Activated CD8-positive, alpha-beta memory T cell treated with anti-CD3 and anti-CD28 coated beads, Interleukin-2, amount 50 U/mL, for 1 hour (primary cell): ENCODE measurements around the gene GLIPR1L2.
"Not testable (repeated sequence)": the region's sequence is repeated elsewhere in the genome, so short reads cannot be mapped to it uniquely, and the experiment has no call there.

Experiments
- DNase-seq: peaks from one replicate; pipeline ENCODE4 v3.0.0-alpha.2; 2020; ENCODE audit errors: extremely low read depth

GLIPR1L2 gene

DNA sequence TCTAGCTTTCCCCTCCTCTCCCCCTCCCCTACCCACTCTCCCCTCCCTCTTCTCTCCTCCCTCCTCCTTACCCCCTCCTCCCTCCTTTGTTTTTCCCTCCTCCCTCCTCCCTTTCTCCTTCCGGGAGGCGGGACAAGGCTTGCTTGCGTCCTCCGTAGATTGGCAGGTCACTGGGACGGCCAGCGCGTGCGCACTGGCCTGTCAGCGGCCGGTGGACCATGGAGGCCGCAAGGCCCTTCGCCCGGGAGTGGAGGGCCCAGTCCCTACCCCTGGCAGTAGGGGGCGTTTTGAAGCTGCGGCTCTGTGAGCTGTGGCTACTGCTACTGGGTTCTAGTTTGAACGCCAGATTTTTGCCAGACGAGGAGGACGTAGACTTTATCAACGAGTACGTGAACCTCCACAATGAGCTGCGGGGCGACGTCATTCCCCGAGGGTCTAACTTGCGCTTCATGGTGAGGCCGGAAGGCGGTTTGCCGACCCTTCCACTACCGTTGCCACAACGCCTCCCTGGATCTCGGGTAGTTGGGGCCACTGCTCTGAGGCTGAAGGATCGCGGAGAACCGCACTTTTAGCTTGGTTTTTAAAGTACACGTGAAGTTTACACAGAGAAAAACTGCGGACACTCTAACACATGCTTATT, at the start of gene GLIPR1L2:
GLIPR1L2 (plus strand) TSS at position 191 of the 640 bp plus-strand sequence; CDS start at position 219, 28 bp downstream.
- DNase-seq = peak; percentile 54

DNA sequence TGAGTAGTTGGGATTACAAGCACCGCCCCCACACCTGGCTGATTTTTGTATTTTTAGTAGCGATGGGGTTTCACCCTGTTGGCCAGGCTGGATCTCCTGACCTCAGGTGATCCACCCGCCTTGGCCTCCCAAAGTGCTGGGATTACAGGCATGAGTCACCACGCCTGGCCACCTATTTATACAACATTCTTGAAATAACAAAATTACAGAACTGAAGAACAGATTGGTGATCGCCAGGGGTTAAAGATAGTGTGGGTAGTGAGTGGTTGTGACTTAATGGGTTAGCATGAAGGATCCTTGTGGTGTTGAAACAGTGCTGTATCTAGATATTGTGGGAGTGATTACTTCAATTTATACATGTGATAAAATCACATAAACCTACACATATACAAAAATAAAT, 49.0 kb upstream of the GLIPR1L2 start:
- no peak for DNase-seq

DNA sequence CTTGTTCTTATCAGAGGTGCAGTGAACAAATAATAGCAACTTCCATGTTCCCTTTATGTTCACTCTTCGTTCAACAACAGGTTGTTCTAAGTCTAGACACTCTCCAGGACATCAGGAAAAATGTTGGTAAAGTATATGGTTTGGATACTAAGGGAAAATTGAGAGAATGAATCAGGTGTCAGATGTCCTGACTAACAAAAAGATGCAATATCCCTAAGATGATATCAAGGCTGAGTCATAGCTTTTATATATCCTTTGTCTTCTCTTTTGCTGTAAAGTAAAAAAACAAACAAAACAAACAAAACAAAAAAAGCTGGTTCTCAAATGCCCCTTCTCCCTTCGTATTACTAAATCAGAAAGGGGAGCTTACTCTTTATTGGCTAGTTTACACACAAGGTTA, 45.4 kb upstream of the GLIPR1L2 start:
- no peak for DNase-seq

DNA sequence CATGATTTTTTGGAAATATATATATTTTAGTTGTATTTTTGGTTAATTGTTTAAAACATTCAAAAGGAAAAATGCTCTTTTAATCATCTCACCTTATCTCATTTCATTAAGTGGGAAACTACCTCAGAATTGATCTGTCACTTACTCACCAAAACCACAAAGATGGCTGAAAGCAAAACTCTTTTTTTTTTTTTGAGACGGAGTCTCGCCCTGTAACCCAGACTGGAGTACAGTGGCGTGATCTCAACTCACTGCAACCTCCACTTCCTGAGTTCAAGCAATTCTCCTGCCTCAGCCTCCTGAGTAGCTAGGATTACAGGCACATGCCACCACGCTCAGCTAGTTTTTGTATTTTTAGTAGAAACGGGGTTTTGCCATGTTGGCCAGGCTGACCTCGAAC, 44.7 kb upstream of the GLIPR1L2 start:
- not testable (repeated sequence) for DNase-seq

DNA sequence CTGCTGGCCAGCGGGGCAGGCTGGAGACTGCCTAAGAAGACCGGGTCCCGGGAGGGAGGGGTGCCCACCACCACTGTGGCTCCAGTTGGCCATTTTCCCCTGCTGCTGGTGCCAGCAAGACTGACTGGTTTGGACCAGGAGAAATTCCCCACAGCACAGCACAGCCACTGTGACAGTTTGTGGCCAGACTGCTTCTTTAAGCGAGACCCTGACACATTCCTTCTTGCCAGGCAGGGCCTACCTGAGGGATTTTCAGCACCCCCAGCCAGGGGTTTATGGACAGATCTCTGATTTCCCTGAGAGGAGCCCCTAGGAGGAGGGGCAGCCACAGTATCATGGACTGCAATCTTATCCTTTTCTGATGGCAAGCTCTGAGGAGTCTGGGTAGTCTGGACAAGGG, 40.9 kb upstream of the GLIPR1L2 start:
- no peak for DNase-seq

DNA sequence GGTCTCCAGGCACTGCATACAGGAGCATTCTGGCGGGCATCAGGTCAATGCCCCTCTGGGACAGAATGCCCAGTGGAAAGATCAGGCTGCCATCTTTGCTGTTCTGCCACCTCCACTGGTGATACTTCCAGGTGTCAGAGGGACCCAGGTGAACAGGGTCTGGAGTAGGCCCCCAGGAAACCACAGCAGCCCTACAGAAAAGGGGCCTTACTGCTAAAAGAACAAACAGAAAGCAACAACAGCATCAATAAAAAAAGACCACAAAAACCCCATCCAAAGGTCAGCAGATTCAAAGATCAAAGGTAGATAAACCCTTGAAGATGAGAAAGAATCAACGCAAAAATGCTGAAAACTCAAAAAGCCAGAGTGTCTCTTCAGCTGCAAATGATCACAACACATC, 40.5 kb upstream of the GLIPR1L2 start:
- DNase-seq = no peak

DNA sequence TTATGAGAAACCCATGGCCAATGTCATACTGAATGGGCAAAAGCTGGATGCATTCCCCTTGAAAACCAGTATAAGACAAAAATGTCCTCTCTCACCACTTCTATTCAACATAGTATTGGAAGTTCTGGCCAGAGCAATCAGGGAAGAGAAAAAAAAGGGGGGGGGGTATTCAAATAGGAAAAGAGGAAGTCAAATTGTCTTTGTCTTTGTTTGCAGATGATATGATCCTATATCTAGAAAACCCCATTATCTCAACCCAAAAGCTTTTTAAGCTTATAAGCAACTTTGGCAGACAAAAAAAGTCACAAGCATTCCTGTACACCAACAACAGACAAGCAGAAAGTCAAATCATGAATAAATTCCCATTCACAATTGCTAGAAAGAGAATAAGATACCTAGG, 36.9 kb upstream of the GLIPR1L2 start:
- no peak for DNase-seq

DNA sequence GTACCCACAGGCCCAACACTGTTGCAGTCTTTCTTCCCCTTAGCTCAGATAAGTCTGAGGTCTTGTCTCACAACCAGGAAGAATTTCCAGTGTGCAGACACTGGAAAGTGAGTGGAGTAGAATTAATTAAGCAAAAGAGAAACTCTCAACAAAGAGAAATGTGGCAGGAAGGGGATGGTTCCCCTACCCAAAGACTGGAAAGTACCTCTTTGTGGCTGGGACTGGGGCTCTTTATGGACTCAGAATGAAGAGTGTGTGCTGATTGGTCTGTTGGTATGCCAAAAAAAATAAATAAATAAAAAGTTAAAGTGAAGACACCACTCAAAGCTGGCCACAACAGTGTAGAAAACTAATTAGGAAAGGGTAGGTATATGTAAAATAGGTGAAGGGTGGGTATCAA, 30.0 kb upstream of the GLIPR1L2 start:
- no peak for DNase-seq

DNA sequence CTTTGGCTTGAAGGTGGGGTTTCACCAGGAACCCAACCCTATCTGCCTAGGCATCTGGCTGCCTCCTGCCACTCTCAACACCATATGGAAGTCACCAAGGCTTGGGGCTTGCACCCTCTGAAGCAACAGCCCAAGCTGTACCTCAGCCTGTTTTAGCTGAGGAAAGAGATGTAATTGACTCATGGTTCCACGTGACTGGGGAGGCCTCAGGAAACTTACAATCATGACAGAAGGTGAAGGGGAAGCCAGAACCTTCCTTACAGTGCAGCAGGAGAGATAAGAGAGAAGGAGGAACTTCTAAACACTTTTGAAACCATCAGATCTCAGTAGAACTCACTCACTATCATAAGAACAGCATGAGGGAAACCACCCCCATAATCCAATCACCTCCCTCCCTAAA, 29.5 kb upstream of the GLIPR1L2 start:
- DNase-seq = no peak

DNA sequence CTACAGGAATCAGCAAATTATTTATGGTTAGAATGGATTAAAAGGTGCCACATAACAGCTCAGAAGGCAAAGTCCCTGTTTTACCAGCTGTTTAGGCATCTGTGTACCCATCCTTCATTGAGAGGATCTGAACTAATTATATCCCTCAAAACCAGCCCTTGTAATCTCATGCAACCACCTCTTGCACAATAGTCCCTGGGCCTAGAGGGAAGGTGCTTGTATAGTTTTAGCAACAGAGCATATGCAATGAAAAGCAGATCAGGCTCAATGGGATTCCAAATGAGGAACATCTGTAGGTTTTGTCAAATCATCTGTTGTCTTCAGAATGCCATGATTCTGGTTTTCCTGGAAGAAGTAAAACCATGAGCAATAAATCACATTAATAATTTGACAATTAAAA, 26.0 kb upstream of the GLIPR1L2 start:
- DNase-seq = no peak

DNA sequence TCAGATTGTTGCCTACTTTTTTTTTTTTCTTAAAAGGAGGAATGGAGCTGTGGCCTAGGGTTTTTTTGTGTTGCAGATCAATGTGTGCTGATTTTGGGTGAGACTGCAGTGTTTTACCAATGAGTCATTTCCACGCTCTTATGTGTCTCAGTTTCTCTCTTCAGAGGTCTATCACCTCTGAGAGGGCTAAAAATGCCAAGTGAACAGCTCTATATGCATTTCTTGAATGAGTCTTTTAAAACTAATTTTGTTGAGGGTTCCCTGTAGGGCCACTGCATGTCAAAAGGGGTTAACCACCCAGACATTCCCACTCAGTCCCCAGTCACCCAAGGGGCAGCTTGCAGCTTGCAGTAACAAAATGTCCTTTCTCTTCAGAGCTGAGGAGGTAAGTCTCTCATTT, 24.3 kb upstream of the GLIPR1L2 start:
- DNase-seq = no peak

DNA sequence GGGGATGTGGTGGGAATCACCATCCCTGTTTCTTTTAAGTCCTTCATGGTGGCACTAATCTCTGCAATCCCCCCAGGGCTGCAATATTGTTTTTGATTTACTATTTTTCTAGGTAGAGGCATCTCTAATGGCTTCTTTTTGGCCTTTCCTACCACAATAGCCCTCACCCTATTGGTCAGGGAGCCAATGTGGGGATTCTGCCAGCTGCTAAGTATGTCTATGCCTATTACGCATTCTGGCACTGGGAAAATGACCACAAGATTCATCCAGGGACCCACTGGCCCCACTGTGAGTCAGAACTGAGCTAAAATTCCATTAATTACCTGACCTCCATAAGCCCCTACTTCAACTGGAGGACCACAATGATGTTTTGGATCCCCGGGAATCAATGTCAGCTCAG, 15.9 kb upstream of the GLIPR1L2 start:
- no peak for DNase-seq

DNA sequence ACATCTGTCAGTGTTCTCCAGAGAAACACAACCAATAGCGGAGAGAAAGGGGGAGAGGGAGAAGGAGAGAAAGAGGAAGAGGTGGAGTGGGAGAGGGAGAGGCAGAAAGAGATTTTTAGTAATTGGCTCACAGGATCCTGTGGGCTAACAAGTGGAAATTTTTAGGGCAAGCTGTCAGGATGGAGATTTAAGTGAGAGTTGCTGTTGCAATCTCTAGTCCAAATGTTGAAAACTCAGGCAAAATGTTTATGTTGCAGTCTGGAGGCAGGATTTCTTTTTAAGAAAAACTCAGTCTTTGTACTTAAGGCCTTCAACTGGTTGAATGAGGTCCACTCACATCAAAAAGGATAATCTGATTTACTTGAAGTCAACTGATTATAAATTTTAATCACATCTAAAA, 12.5 kb upstream of the GLIPR1L2 start:
- DNase-seq = no peak

DNA sequence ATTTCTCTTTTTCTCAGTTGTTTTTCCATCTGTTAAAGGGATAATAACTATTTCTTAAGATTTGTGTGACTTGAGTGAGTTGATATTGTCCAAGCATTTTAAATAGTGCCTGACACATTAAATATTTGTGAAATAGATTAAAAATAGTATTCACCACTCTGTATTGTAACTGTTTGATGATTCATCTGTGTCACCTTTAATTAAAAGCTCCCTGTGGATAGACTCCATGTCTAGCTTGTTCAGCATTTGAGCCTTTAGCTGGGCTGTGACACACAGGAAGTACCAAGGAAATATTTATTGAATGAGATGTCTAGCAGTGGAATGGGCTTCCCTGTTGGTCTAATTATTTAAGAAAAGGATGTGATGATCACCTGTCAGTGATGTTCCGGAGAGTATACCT, 1.8 kb upstream of the GLIPR1L2 start:
- no peak for DNase-seq

DNA sequence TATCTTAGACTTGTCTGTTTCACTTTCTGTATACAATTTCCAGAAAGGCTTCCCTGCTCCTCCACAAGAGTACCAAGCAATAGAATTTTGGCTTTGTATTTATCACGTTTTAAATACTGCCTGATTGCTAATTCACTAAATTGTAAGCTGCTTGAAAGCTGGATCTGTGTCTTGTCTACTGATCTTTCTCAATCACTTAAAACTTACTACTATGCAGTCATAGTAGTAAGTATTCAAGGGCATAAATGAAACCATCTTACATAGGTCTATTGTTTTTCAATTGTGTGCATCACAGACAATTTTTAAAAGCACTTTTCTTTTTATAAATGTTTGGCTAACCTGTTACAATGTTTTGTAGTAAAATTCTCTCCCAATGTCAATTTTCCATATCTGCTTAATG, 1.2 kb upstream of the GLIPR1L2 start:
- DNase-seq = no peak

DNA sequence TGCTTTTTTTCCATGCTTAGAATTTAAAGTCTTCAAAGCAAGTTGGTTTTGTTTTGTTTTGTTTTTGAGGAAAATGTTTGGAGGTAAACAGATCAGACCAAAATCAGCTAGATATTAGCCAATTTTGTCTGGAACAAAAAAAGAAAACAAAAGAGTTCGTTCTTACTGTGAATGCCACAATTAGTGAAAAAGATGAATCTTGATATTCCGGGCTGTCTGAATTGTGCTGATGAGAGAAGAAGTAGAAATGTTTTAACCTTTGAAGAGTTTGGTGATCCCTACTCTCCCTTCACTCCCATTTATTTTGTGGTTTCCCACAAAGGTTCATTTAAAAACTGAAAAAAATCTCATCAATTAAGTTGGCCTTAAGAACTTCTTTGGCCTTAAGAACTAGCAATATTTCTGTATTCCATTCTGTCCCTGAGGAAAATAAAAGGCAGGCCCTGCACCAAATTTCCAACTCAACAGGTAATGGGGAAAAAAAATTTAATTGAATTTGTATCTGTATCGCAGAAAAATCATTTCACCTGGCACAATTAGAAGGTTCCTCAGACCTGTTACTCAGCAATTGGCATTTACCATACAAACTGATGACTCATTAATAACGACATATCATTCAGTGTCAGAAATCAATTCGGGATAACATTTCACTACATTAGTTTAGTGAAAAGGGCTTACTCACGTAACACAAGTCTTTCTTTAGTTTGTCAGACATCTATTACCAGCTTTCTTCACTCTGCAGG, 562 bp upstream of the GLIPR1L2 start:
- no peak for DNase-seq

DNA sequence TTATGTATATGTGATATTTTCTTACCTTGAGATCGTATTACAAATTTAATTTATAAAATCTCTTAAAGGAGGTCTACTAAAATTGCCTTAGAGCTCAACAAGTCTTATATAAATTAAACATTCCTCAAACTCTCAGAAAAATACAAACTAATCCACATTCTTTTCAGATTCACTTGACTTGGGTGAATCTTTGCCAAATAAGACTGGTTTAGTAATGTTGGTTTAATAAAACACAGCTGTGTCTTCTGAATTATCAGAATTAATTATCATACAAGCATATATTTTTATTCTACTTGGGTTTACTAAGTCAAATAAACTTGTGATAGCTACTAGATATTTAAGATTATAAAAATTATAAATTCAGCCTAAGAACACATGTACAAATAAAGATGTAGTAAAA, 13.3 kb downstream of the GLIPR1L2 start:
- DNase-seq = no peak

DNA sequence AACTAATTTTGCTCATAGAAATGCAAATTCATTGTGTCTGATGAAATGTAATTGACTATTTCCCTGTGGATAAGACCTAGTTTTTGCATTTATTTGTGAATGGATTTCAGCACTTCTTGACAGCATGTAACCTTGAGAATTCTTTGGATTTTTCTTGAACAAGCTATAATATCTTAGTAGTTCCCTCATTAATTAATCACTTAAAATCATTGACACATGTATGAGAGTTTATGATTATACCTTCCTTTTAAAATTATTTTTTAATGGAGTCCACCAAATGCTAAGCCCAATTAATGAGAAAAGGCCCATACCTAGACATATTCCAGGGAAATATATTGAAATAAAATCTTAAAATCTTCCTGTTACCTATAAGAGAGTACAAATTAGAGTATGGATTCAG, 16.8 kb downstream of the GLIPR1L2 start:
- no peak for DNase-seq

DNA sequence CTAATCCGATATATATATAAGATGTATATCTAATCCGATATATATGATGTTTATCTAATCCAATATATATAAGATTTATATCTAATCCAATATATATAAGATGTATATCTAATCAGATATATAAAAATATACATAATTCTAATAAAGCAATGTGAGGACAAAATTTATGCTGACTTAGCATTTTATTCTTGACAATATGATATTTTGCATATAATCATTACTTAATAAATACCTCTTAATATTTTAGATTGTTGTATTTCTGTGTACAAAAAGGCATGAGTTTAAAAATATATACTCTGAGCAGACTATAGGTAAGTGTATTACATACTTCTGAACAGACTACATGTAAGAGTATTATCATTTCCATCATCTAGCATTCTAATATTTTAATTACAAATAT, 18.9 kb downstream of the GLIPR1L2 start:
- DNase-seq = no peak

DNA sequence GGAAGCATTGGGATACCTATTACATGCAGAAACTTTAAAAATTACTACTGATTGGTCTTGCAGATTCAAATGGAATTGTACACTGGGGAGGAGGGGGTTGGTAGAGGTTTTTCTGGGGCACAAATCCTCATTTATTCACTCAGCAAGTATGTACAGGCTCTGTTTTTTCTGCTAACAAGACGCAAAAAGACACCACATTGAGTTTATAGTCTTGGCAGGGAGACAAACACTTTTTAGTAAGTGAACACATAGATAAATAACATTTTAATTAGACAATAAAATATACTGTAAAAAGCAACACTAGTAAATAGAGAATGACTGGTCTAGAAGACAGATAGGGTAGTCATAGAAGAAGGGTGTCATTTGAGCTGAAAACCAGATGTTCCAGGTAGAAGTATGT, 23.8 kb downstream of the GLIPR1L2 start:
- no peak for DNase-seq

DNA sequence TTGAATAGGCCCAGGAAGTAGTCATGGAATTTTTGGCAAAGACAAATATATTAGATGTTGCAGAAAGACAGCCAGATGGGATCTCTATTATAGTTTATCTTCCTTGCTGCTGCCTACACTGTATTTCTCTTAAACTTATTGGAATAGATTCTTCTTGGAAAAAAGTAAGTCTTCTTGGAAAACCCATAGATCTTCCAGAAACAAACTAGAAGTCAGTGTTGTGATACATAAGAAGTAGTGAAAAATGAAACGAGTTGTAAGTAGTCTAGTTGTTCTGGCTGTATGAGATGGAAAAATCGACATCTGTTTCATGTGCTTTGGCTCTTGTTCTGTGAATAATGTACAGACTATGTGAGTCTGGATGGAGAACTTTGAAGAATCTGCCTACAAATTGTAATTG, 29.0 kb downstream of the GLIPR1L2 start:
- DNase-seq = no peak

DNA sequence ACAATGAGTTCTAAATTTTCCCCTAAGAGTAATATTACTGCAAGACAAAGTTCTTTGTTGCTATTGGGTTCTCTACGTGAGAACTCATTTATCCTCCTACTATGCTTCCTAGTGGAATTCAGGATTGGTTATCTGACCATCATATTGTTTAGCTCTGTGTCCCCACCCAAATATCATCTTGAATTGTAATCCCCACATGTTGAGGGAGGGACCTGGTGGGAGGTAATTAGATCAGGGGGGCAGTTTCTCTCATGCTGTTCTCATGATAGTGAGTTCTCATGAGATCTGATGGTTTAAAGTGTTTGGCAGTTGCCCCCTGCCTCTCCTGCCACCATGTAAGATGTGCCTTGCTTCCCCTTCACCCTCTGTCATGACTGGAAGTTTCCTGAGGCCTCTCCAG, 36.6 kb downstream of the GLIPR1L2 start:
- no peak for DNase-seq

DNA sequence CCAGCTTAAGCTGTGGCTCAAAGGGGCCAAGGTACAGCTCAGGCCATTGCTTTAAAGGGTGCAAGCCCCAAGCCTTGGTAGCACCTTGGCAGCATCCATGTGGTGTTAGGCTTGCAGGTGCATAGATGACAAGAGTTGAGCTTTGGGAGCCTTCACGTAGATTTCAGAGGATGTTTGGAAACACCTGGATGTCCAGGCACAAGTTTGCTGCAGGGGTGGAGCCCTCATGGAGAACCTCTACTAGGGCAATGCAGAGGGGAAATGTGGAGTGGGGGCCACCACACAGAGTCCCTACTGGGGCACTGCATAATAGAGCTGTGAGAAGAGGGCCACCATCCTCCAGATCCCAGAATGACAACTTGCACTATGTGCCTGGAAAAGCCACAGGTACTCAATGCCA, 37.9 kb downstream of the GLIPR1L2 start:
- DNase-seq = no peak

DNA sequence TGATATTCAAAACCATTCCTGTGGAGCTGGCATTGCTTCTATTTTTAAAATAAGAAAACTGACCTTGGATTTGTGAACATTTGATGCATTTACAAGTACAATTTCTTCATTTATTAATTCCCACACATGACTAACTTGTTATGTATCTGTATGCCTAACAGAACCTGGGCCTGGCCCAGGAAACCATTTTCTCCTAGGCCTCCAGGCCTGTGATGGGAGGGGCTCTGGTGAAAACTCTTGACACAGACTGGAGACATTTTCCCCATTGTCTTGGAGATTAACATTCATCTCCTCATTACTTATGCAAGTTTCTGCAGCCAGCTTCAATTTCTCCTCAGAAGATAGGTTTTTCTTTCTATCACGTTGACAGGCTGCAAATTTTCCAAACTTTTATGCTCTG, 42.0 kb downstream of the GLIPR1L2 start:
- DNase-seq = no peak
